Skeletal muscle tissue (tissue), 4 donors: ENCODE results near the gene ZFYVE1. TPM values are rescaled to one million over a fixed set of nuclear protein-coding genes. Genes with fewer than 3 reads are reported as not detected.
"Not testable (repeated sequence)": the region's sequence is repeated elsewhere in the genome, so short reads cannot be mapped to it uniquely, and the experiment has no call there.

Experiments used
- H3K27ac ChIP-seq: one replicate; pipeline ENCODE4 v1.7.0; 2013; ENCODE audit warnings: mild to moderate bottlenecking, low read depth, low read length, inconsistent platforms
- H3K27me3 ChIP-seq, 3 donors: one replicate each; pipeline ENCODE4 v1.7.0; 2013; ENCODE audit warnings: low read length in 3 of 3; ENCODE audit not compliant: control insufficient read depth in 3 of 3, insufficient read depth in 3 of 3
- H3K36me3 ChIP-seq, 3 donors: one replicate each; pipeline ENCODE4 v1.7.0; 2013; ENCODE audit warnings: low read length in 3 of 3; ENCODE audit not compliant: control insufficient read depth in 3 of 3, insufficient read depth in 3 of 3
- H3K4me1 ChIP-seq, 3 donors: one replicate each; pipeline ENCODE4 v1.7.0; 2013; ENCODE audit warnings: low read length in 3 of 3, mild to moderate bottlenecking in 3 of 3; ENCODE audit not compliant: control insufficient read depth in 3 of 3, insufficient read depth in 3 of 3
- H3K4me3 ChIP-seq, 3 donors: one replicate each; pipeline ENCODE4 v1.7.0; 2013; ENCODE audit warnings: low read length in 3 of 3
- H3K9ac ChIP-seq, 3 donors: one replicate each; pipeline ENCODE4 v1.7.0; 2013; ENCODE audit warnings: low read length in 3 of 3, mild to moderate bottlenecking in 3 of 3, moderate library complexity in 2 of 3, low read depth in 1 of 3
- H3K9me3 ChIP-seq, 3 donors: one replicate each; pipeline ENCODE4 v1.7.0; 2013; ENCODE audit warnings: low read length in 3 of 3; ENCODE audit not compliant: control insufficient read depth in 3 of 3
- total RNA-seq: library from RNA; depleted of rRNA; stranded (reverse); fragments of >200 nt; gene quantifications from one replicate; pipeline ENCODE4 v1.2.3, GENCODE V29; 2014
- donor health status: Osteomylitis.

The ZFYVE1 gene
- total RNA-seq, 1 donor from 2014 or later, result 11.5 TPM

DNA sequence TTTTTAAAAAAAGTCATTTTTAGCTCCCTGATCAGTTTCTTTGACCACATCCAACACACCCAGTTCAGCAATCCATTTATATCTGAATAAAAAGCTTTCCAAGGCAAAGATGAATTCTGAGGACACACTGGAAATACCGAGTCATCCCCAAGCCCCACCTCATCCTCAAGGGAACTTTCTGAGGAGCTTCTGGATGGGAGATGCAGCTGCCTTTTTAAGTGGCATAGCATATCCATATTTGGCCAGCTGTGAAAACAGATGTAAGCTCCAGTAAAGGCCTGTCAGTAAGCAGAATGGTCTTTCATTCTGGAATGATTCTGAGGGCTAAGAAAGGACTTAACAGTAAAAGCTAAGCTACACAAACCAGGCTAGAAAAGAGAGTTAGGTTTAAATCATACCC, 18.4 kb downstream of the ZFYVE1 start:
- peak overlapping the region; percentile 25 for H3K27ac ChIP-seq
- peaks cover 7 to 10% (median 9%) of the 10 kb centered on the region in 3 donors for H3K4me1 ChIP-seq
- H3K36me3 ChIP-seq, result peaks cover 0 to 6% (median 5%) of the 10 kb centered on the region in 3 donors
- no peaks in the 10 kb centered on the region for H3K27me3 ChIP-seq
- no peaks in the 10 kb centered on the region for H3K9me3 ChIP-seq
- H3K9ac ChIP-seq, result peak overlapping the region in 1 of 3 donors; percentile 7
- H3K4me3 ChIP-seq, result no peak overlapping the region

DNA sequence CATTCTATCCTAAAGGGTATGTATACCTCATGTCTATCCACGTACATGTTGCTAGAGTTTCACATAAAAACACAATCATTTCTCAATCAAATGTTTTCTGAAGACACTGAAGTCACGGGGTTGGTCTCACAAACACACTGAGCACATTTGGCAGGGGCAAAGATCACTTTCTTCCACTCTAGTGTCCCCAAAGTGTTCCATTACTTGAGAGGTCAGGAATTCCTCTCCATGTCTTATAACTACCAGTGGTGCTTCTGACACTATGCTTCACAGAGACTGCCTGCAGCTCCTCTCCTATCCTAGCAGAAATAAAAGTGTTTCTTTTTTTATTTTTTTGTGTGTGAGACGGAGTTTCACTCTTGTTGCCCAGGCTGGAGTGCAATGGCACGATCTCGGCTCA, 19.1 kb downstream of the ZFYVE1 start:
- no peak overlapping the region for H3K4me3 ChIP-seq
- H3K27me3 ChIP-seq, result no peaks in the 10 kb centered on the region
- peaks cover 7 to 10% (median 9%) of the 10 kb centered on the region in 3 donors for H3K4me1 ChIP-seq
- peaks cover 0 to 6% (median 5%) of the 10 kb centered on the region in 3 donors for H3K36me3 ChIP-seq
- H3K27ac ChIP-seq, result peak overlapping the region; percentile 25
- H3K9ac ChIP-seq, result no peak overlapping the region
- no peaks in the 10 kb centered on the region for H3K9me3 ChIP-seq

DNA sequence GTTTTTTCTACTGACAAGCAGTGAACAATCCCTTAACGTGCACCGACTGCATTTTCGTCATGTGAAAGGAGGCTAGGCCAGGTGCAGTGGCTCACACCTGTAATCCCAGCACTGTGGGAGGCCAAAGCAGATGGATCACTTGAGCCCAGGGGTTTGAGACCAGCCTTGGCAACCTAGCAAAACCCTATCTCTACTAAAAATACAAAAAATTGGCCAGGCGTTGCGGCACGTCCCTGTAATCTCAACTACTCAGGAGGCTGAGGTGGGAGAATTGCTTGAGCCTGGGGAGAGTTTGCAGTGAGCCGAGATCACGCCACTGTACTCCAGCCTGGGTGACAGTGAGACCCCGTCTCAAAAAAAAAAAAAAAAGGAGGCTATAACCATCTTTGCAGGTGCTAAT, 22.3 kb downstream of the ZFYVE1 start:
- not testable (repeated sequence) for H3K4me1 ChIP-seq, H3K27ac ChIP-seq

DNA sequence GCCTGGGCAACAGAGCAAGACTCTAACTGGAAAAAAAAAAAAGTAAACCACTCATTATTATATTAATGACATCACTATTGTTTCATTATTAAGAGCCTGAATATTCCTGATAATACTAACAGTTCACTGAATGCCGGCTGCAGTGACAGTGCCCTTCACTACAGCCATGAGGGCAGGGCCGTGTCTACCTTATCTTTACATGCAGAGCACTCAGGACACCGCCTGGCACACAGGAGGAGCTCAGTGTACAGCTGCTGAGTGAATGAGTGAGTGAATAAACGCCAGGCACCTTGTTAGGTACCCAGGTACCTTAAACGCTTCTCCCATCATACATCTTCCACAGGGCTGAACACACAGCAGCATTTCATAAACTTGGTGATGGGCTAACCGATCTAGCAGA, 23.2 kb downstream of the ZFYVE1 start:
- Histone ChIP-seq H3K36me3 (peaks cover 0 to 9% (median 4%) of the 10 kb centered on the region in 3 donors), H3K4me3 (no peak overlapping the region), H3K27me3 (no peaks in the 10 kb centered on the region), H3K9ac (no peak overlapping the region), H3K9me3 (no peaks in the 10 kb centered on the region), H3K27ac (no peak overlapping the region), H3K4me1 (peaks cover 1 to 5% (median 2%) of the 10 kb centered on the region in 3 donors)

More for the DNA sequence above, 22.3 kb downstream of the ZFYVE1 start:
- H3K4me3 ChIP-seq, H3K27me3 ChIP-seq, H3K36me3 ChIP-seq, H3K9ac ChIP-seq, H3K9me3 ChIP-seq: not testable (repeated sequence)

DNA sequence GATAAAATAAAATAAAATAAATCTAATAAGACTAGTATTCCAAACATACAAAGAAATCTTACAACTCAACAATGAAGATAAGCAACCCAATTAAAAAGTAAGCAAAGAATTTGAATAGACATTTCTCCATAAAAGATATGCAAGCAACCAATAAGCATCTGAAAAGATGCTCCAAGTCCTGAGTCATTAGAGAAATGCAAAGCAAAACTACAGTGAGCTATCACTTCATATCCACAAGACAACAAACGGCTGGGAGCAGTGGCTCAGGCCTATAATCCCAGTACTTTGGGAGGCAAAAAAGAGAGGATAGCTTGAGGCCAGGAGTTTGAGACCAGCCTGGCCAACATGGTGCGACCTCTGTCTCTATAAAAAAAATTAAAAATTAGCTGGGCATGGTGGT, 26.8 kb downstream of the ZFYVE1 start:
- Histone ChIP-seq H3K4me1 (no peaks in the 10 kb centered on the region), H3K4me3 (no peak overlapping the region), H3K27me3 (no peaks in the 10 kb centered on the region), H3K36me3 (peaks cover 14 to 27% (median 26%) of the 10 kb centered on the region in 3 donors), H3K9ac (no peak overlapping the region), H3K27ac (no peak overlapping the region), H3K9me3 (no peaks in the 10 kb centered on the region)

DNA sequence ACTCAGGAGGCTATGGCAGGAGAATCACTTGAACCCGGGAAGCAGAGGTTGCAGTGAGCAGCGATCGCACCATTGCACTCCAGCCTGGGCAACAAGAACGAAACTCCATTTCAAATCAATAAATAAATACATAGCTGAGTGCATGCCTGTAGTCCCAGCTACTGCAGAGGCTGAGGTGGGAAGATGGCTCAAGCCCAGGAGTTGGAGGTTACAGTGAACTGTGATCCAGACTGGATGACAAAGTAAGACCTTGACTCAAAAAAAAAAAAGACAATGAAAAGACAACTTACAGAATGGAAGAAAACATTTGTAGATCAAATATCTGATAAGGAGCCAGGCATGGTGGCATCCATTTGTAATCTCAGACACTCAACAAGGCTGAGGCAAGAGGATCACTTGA, 27.6 kb downstream of the ZFYVE1 start:
- Histone ChIP-seq H3K4me3 (no peak overlapping the region), H3K4me1 (no peaks in the 10 kb centered on the region), H3K9me3 (no peaks in the 10 kb centered on the region), H3K9ac (no peak overlapping the region), H3K27me3 (no peaks in the 10 kb centered on the region), H3K36me3 (peaks cover 14 to 27% (median 26%) of the 10 kb centered on the region in 3 donors), H3K27ac (no peak overlapping the region)

DNA sequence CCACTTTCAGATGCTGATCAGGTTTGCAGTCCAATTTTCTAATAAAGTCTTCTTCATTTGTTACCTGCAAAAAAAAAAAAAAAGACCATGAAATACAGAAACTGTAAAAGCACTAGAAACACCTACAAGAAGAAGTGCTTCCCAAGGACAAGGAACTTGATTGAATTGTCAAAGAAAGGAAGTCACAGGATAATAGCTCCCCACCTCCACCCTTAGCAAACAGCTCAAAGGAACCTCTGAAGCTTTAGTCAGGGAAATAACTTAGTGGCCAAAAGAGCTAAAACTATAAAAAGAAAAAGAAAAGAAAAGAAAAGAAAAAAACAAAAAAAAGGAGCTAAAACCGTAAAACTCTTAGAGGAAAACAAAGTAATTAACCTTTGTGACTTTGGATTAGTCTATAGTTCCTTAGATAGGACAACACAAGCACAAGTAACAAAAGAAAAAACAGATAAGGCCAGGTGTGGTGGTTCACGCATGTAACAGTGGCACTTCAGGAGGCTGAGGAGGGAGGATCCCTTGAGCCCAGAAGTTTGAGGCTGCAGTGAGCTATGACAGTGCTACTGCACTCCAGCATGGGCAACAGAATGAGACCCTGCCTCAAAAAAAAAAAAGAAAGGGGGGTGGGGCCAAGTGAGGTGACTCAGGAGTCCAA, 28.5 kb downstream of the ZFYVE1 start:
- no peaks in the 10 kb centered on the region for H3K9me3 ChIP-seq
- H3K4me3 ChIP-seq, result no peak overlapping the region
- peaks cover 14 to 22% (median 21%) of the 10 kb centered on the region in 3 donors for H3K36me3 ChIP-seq
- no peak overlapping the region for H3K9ac ChIP-seq
- no peak overlapping the region for H3K27ac ChIP-seq
- H3K4me1 ChIP-seq, result no peaks in the 10 kb centered on the region
- no peaks in the 10 kb centered on the region for H3K27me3 ChIP-seq

DNA sequence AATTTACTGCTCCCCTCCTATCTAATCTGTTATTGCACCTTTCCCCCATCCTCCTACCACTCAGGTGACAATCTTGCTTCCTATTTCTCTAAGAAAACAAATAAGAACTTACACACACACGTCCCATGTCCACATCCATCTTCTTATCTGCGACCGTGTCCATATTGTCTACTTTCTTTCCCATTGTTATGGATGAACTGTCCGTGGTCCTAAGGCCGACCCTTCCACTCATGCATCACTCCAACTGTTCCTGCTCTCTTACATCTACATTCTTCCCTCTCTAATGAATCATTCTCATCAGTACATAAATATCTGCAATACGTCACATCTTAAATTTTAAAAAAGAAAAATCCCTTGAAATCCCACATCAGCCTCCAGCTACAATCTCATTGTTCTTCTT, 30.0 kb downstream of the ZFYVE1 start:
- no peak overlapping the region for H3K4me3 ChIP-seq
- H3K4me1 ChIP-seq, result no peaks in the 10 kb centered on the region
- no peak overlapping the region for H3K9ac ChIP-seq
- no peak overlapping the region for H3K27ac ChIP-seq
- no peaks in the 10 kb centered on the region for H3K9me3 ChIP-seq
- H3K36me3 ChIP-seq, result peaks cover 24 to 32% (median 30%) of the 10 kb centered on the region in 3 donors
- no peaks in the 10 kb centered on the region for H3K27me3 ChIP-seq

DNA sequence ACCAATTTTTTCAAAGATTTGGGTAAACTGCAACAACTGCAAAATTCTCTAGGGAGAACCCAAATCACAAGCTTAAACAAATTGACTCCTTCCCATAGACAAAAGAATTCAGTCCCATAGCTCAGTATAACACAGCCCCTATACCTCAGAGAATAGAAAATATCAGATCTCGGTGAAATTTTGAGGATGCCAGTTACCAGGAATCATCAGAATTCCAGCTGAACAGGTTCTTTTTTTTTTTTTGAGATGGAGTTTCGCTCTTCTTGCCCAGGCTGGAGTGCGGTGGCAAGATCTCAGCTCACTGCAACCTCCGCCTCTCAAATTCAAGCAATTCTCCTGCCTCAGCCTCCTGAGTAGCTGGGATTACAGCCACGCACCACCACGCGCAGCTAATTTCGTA, 36.7 kb downstream of the ZFYVE1 start:
- peaks cover 18 to 30% (median 24%) of the 10 kb centered on the region in 3 donors for H3K36me3 ChIP-seq
- no peaks in the 10 kb centered on the region for H3K27me3 ChIP-seq
- no peaks in the 10 kb centered on the region for H3K9me3 ChIP-seq
- no peak overlapping the region for H3K9ac ChIP-seq
- H3K4me3 ChIP-seq, result no peak overlapping the region
- H3K4me1 ChIP-seq, result no peaks in the 10 kb centered on the region
- no peak overlapping the region for H3K27ac ChIP-seq

DNA sequence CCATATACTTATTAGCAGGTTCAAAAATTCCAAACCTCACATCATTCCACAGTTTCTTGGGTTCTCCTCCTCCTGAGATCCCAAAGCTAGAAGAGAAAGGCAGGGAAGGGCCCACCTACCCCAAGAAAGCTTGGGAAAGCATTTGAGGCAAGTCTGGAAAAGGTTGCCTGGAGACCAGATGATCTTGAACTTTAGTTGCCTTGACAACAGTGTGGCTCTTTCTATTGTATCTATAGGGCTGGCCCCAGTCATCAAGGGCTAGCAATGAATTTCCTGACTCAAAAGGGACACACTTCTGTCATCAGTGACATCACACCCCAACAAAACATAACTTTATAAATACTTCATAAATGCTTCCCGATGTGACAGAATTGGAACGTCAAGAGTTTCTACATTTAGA, 40.0 kb downstream of the ZFYVE1 start:
- Histone ChIP-seq H3K9me3 (no peaks in the 10 kb centered on the region), H3K4me1 (no peaks in the 10 kb centered on the region), H3K9ac (no peak overlapping the region), H3K36me3 (peaks cover 8 to 33% (median 28%) of the 10 kb centered on the region in 3 donors), H3K4me3 (no peak overlapping the region), H3K27me3 (no peaks in the 10 kb centered on the region), H3K27ac (no peak overlapping the region)
